IPS DF 6.9 (cell line): ENCODE results near the gene SLC25A41.
A peak's percentile ranks its signal among the peaks of the same experiment; 100 is the strongest.

Experiments used
- DNase-seq: peaks from one replicate; pipeline ENCODE4 v3.0.0-alpha.2; 2013; ENCODE audit warnings: low read depth, low spot score
- H3K27ac ChIP-seq: one replicate; pipeline ENCODE4 v1.5.1; 2013; ENCODE audit warnings: low read length, control low read depth
- H3K27me3 ChIP-seq: 2 replicates; pipeline ENCODE4 v1.6.1; 2013; ENCODE audit warnings: mild to moderate bottlenecking, low read length; ENCODE audit not compliant: control insufficient read depth, insufficient read depth
- H3K36me3 ChIP-seq: 2 replicates; pipeline ENCODE4 v1.6.1; 2013; ENCODE audit warnings: low read length; ENCODE audit not compliant: control insufficient read depth, insufficient read depth
- H3K4me1 ChIP-seq: 2 replicates; pipeline ENCODE4 v1.6.1; 2013; ENCODE audit warnings: low read length; ENCODE audit not compliant: control insufficient read depth, insufficient read depth
- H3K4me3 ChIP-seq: 2 replicates; pipeline ENCODE4 v1.5.1; 2013; ENCODE audit warnings: mild to moderate bottlenecking, low read length
- H3K9me3 ChIP-seq: 2 replicates; pipeline ENCODE4 v1.6.1; 2013; ENCODE audit warnings: low read length, inconsistent platforms; ENCODE audit not compliant: control insufficient read depth, insufficient read depth
- WGBS: extraction: QIAGEN DNeasy Blood & Tissue Kit; methylation state at CpG from one replicate; pipeline ENCODE4 v1.1.7; 2013; ENCODE audit warnings: mixed read lengths, missing lambda C conversion rate; ENCODE audit not compliant: insufficient read length, insufficient coverage; 5-methylcytosine and 5-hydroxymethylcytosine counted together

SLC25A41 gene

DNA sequence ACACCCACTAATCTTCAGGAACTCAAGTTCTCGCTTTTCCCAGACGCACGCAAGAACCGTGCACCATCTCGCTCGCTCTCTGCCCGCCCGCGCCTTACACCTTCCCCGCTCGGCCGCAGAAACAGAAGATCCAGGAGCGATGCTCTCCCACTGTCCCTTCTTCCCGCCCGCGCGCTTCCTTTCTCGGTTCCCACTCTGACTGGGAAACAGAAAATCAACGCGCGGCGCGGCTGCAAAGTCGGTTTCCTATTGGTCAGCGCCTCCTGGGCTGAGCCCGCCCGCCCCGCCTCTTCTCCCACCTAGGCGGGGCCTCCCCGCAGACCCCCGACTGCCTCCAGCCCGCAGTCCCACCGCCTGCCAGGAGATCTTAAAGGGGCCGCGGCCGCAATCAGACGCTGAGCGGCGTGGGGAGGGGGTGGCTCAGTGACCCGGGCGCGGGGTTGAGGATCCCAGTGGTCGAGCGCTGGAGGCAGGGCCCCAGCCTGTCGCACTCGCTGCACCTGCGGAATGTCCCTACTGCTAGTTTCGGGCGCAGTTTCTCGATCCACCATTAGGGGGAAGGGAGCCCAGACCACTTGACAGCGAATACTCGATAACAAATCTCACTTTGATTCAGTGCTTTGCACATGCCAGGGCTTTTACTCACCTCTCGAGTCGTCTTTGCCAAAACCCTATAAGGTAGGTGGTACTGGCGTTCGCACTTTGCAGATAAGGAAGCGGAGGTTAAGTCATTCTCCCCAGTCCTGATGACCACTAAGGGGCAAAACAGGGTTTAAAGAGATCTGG lies 26.7 kb upstream of the SLC25A41 start:
- no peaks in the 10 kb centered on the region; the same call in 1 of the 2 replicates for H3K36me3 ChIP-seq
- H3K4me3 ChIP-seq = peak overlapping the region; percentile 63; the same call in 1 of the 2 replicates
- DNase-seq = peak; percentile 90
- H3K4me1 ChIP-seq = peaks cover 4% of the 10 kb centered on the region; the same call in 1 of the 2 replicates
- no peak overlapping the region for H3K27ac ChIP-seq
- no CpG with 5 or more reads among the region's 57 CpGs for WGBS
- no peaks in the 10 kb centered on the region for H3K27me3 ChIP-seq
- H3K9me3 ChIP-seq = no peaks in the 10 kb centered on the region

DNA sequence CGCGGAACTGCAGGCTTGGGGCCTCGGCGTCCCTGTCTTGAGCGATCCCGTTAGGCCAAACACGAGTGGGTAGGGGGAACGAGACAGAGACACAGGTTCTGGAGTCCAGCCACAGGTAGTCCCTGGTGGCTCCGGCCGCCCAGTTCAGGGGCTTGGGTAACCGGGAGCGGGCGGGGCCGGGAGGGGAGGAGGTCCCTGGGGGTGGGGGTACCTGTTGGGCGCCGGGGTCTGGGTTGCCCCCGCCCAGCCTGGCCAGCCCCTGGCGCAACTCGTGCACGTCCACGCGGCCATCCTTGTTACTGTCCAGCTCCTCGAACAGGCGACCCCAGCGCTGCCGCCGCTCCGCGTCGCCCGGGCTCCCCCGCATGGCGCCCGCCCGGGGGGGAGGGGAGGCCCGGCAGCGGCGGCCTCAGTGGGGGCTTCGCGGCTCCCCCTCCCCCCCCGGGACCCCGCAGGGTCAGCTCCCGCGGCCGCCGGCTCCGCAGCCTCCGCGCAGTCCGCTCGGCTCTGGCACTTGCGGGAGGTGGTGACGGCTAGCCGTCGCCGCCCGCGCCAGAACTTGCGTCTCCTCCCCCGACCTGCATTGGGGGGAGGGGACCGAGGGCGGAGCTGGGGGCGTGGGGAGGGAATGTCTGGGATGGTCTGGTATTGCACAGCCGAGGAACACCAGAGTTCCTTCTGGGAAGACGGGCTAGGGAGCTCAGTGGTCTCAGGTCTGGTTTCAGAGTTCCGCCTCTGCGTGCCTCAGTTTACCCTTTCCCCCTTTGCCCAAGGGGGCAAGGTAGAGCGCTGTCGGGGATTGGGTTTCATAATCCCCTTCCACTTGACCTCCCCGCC lies 25.9 kb upstream of the SLC25A41 start, which contains the start of gene SLC25A23:
Gene SLC25A23, minus strand, starts transcription at position 531 of the 837 bp plus-strand sequence. Its CDS starts 164 bp downstream, at position 367.
- H3K27ac ChIP-seq = no peak within 1 kb of the TSS

DNA sequence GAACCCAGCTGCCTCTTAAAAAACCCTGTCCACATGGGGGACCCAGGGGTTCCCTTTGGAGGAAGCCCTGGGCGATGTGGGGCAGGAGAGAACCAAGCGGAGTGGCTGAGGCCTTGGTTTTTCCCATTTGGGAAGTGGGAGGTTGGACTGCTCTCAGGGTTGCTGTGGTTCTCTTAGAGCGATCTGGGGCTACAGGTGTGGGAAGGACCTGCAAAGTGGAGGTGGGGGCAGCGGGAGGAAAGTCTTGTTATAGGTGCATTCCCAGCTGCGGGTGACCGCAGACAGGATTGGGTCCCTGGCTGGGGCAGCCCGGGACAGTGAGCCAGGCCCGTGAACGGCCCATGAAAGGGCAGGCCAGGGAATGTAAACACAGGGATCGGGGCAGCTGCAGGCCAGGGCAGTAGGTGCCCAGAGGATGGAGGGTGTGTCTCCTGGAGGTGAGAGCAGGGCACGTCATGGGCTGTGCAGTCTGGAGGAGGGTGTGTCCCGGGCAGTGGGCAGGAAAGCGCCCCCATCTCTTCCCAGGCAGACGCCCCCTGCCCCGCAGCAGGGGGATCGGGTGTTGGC lies 25.2 kb upstream of the SLC25A41 start:
- Histone ChIP-seq H3K9me3 (peaks cover 2% of the 10 kb centered on the region; the same call in 1 of the 2 replicates), H3K27ac (no peak overlapping the region), H3K36me3 (peaks cover 7% of the 10 kb centered on the region), H3K27me3 (no peaks in the 10 kb centered on the region), H3K4me3 (peak overlapping the region; percentile 63), H3K4me1 (0 out of 2 replicates have a peak, but pooled peaks cover 4% of the 10 kb centered on the region)
- no CpG with 5 or more reads among the region's 16 CpGs for WGBS
- DNase-seq = no peak

More for the DNA sequence above, 25.9 kb upstream of the SLC25A41 start, which contains the start of gene SLC25A23:
- WGBS = no CpG with 5 or more reads among the region's 70 CpGs
- peak; percentile 54 for DNase-seq
- Histone ChIP-seq H3K27me3 (no peaks in the 10 kb centered on the region), H3K36me3 (peaks cover under 1% of the 10 kb centered on the region; the same call in 1 of the 2 replicates), H3K4me1 (0 out of 2 replicates have a peak, but pooled peaks cover 4% of the 10 kb centered on the region), H3K4me3 (peak within 1 kb of the TSS; percentile 63), H3K9me3 (no peaks in the 10 kb centered on the region)

DNA sequence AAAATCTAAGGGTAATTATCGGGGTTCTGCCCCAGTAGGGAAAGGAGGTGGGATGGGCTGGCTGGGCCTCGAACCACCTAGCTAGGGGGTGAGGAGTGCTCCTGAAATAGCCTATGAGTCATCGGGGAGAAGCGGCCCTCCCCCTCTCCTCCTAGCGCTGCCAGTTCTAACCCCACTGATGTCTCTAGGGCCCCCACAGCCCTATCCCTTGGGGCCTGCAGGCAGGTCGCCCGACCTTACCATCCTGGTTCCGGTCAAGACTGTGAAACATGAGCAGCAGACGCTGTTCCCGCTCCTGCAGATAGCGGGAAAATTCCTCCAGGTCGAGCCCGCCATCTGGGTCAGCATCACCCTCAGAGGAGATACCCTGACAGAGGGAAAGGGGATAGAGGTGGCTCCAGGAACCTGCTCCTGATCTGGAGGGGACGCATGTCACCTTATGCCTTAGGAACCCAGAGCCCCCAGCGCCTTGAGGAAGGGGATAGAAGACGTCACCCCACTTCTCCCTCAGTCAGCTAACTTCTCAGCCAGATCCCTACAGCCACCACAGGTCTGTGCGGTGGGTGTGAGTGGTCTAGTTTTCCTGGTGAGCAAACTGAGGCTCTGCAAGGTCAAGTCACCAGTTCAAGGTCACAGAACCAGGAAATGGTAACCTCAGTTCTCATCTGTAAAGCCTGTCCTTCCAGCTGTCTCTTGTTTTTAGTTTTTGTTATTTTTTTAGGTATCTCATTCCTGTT lies 24.6 kb upstream of the SLC25A41 start:
- no peaks in the 10 kb centered on the region for H3K27me3 ChIP-seq
- H3K9me3 ChIP-seq = peaks cover 2% of the 10 kb centered on the region; the same call in 1 of the 2 replicates
- no peak for DNase-seq
- 0 out of 2 replicates have a peak, but pooled peaks cover 4% of the 10 kb centered on the region for H3K4me1 ChIP-seq
- H3K4me3 ChIP-seq = no peak overlapping the region
- peaks cover 9% of the 10 kb centered on the region for H3K36me3 ChIP-seq
- no CpG with 5 or more reads among the region's 17 CpGs for WGBS
- no peak overlapping the region for H3K27ac ChIP-seq

DNA sequence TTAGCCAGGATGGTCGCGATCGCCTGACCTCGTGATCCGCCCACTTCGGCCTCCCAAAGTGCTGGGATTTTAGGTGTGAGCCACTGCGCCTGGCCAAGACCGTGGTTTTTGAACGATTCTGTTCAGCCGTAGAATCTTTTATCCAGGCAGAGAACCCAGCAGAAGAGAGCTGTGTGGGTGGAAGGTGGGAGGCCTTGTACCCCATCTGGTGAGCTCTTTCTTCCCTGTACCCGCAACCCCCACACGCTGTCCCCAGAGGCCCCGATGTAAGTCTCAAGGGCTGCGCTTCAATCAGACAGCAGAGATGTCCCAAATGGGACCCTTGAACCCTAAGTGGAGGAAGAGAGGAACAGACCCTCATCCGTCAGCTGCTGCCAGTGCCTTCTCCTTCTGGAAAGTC lies 22.4 kb upstream of the SLC25A41 start:
- no peak for DNase-seq
- Histone ChIP-seq H3K4me1 (0 out of 2 replicates have a peak, but pooled peaks cover 4% of the 10 kb centered on the region), H3K27me3 (no peaks in the 10 kb centered on the region), H3K4me3 (no peak overlapping the region), H3K27ac (no peak overlapping the region), H3K36me3 (peaks cover 9% of the 10 kb centered on the region), H3K9me3 (peaks cover 2% of the 10 kb centered on the region; the same call in 1 of the 2 replicates)
- WGBS = no CpG with 5 or more reads among the region's 15 CpGs

DNA sequence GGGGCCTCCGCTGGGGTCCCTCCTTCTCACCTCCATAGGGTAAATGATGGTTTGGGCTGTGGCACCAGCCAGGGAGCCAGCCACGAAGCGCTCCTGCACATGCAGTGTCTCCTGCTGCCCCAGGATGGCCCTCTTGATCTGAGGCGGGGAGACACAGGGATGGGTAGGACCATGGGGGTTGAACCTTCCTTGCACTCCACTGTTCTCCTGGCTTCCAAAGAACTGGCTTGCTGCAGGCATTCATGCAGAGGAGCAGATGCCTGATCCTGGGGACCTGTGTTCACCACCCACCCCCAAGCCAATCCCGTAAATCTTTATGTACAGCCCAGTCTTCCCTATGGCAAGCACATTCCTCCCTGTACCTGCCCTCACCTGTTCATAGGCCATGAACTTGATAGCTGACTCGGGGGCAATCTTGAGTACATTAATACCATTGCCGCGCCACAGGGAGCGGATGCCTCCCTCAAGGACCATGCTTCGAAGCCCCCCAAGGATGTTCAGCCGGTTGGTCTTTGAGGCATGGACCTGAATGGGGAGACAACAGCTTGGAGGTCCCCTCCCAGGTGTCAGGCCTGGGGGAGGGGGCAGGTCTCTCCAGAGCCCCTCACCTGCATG lies 20.5 kb upstream of the SLC25A41 start:
- Histone ChIP-seq H3K4me3 (no peak overlapping the region), H3K36me3 (peaks cover 9% of the 10 kb centered on the region), H3K27me3 (no peaks in the 10 kb centered on the region), H3K4me1 (0 out of 2 replicates have a peak, but pooled peaks cover 4% of the 10 kb centered on the region), H3K9me3 (peaks cover 2% of the 10 kb centered on the region; the same call in 1 of the 2 replicates), H3K27ac (no peak overlapping the region)
- WGBS = no CpG with 5 or more reads among the region's 11 CpGs
- DNase-seq = no peak

DNA sequence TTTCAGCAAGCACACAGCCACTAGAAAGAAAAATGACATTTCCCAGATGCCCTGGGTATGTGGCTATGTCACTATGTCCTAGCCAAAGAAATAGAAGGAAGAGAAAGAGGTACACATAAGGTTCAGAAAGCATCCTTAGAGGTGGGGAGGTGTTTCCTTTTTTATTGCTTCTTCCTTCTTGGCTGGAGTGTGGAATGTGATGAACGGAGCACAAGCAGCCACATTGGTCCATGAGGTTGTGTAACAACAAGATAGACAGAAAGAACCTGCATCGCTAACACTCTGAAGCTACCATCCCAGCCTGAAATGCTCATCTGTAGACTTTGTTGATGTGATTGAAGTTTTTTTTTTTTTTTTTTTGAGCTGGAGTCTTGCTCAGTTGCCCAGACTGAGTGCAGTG lies 19.3 kb upstream of the SLC25A41 start:
- no CpG with 5 or more reads among the region's 2 CpGs for WGBS
- no peak overlapping the region for H3K27ac ChIP-seq
- peaks cover 9% of the 10 kb centered on the region for H3K36me3 ChIP-seq

DNA sequence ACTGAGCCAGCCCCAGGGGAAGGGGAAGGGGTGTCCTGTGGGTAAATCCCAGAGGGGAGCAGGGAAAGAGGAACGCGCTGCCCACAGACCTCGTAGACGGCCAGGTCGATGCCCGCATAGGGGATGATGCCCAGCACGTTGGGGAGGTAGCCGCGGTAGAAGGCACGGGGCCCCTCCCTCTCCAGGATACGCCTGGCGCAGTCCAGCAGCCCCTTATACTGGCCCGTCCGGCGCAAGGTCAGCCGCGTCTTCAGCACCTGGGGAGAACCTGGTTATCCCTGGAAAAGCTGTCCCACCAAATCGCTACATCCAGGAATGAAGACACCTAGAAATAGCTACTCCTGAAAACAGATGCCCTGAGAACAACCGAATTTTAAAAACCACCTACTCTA lies 18.7 kb upstream of the SLC25A41 start:
- no peak for DNase-seq

More for the DNA sequence above, 19.3 kb upstream of the SLC25A41 start:
- DNase-seq = no peak
- Histone ChIP-seq H3K9me3 (peaks cover 2% of the 10 kb centered on the region; the same call in 1 of the 2 replicates), H3K4me1 (0 out of 2 replicates have a peak, but pooled peaks cover 1% of the 10 kb centered on the region), H3K4me3 (no peak overlapping the region), H3K27me3 (no peaks in the 10 kb centered on the region)

DNA sequence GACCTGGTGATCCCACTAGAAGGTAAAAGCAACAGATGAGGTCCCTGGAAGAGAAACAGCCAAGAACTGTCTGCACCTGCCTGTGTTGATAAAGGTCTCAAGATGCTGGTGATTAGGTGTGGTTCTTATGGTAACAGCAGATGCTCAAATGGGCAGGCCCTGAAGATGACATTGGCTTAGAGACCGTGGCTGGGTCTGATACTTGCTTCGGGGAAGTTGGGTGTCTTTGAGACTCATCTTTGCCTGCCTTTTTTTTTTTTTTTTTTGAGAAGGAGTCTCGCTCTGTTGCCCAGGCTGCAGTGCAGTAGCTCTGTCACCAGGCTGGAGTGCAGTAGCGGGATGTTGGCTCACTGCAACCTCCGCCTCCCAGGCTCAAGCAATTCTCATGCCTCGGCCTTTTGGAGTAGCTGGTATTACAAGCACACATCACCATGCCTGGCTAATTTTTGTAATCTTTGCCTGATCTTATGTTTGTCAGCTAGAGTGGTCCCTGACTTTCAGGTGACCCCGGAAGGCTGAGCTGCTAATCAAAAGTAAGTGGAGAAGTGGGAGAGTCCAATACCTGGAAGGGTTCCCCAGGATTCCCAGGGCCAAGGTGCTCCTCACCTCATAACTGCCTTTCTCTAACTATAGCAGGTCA lies 18.1 kb upstream of the SLC25A41 start:
- Histone ChIP-seq H3K27me3 (no peaks in the 10 kb centered on the region), H3K27ac (no peak overlapping the region), H3K36me3 (peaks cover 9% of the 10 kb centered on the region), H3K4me1 (no peaks in the 10 kb centered on the region), H3K9me3 (peaks cover 2% of the 10 kb centered on the region; the same call in 1 of the 2 replicates), H3K4me3 (no peak overlapping the region)
- no CpG with 5 or more reads among the region's 7 CpGs for WGBS
- DNase-seq = no peak

More for the DNA sequence above, 18.7 kb upstream of the SLC25A41 start:
- no CpG with 5 or more reads among the region's 19 CpGs for WGBS
- Histone ChIP-seq H3K27ac (no peak overlapping the region), H3K27me3 (no peaks in the 10 kb centered on the region), H3K9me3 (peaks cover 2% of the 10 kb centered on the region; the same call in 1 of the 2 replicates), H3K36me3 (peaks cover 9% of the 10 kb centered on the region), H3K4me3 (no peak overlapping the region), H3K4me1 (no peaks in the 10 kb centered on the region)
